ENCODE data around the gene LAPTM4A. TPM values are rescaled to one million over a fixed set of nuclear protein-coding genes. Genes with fewer than 3 reads are reported as not detected.

LAPTM4A gene
- total RNA-seq, 2 experiments from 2014 or later, result 8.4 to 26.2 TPM

- intact Hi-C loops (cut with micrococcal nuclease; ENCODE audit: unreplicated experiment), result no loop called here
- no peaks in the 10 kb centered on the region for H3K79me2 ChIP-seq (ENCODE audit: insufficient read depth, low read depth, low read length)
- H4K20me1 ChIP-seq (ENCODE audit: insufficient read depth, low read length), result no peaks in the 10 kb centered on the region
- no TSS peak for BruUV-seq (replicated peaks)
- H3K9me3 ChIP-seq (ENCODE audit: low read length), result no peaks in the 10 kb centered on the region
- H3K4me2 ChIP-seq (ENCODE audit: low read length), result no peak overlapping the region
- no peaks in the 10 kb centered on the region for H3K36me3 ChIP-seq (ENCODE audit: insufficient read depth, low read length)
- DNase-seq (ENCODE audit: low spot score), result no peak
- CTCF ChIA-PET (ENCODE audit: unreplicated experiment), result no interaction called here
- TF ChIP-seq CTCF (conservative IDR thresholded peaks at IDR 0.05; ENCODE audit: low read length) (no peak), EZH2phosphoT487 (IDR thresholded peaks at IDR 0.05; ENCODE audit: borderline replicate concordance, low read depth, low read length) (no peak)
- H3K4me1 ChIP-seq (ENCODE audit: insufficient read depth, low read length, poor library complexity, severe bottlenecking), result no peaks in the 10 kb centered on the region
- H2AFZ ChIP-seq (ENCODE audit: low read length), result no peak overlapping the region
- POLR2A ChIA-PET, result no interaction called here
- H3K4me3 ChIP-seq (ENCODE audit: low read depth, low read length, poor library complexity, severe bottlenecking), result no peak overlapping the region
- no peaks in the 10 kb centered on the region for H3K9me2 ChIP-seq (ENCODE audit: insufficient read depth, low read length)
- H3K27ac ChIP-seq (ENCODE audit: low read depth, low read length, poor library complexity, severe bottlenecking), result no peak overlapping the region
These were observed 20.3 kb upstream of the LAPTM4A start for GRCh38 chr2:20071397-20072383.

DNA sequence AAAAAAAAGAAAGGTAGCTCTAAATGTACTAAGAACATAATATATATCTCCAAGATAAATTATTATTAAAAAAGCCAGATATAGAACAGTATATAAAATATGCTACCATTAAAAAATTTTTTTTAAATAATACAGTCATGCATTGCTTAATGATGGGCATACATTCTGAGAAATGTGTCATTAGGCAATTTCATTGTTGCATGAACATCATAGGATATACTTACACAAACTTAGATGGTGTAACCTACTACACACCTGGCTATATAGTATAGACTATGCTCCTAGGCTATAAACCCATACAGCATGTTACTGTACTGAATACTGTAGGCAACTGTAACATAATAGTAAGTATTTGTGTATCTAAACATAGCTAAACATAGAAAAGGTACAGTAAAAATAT, 18.3 kb upstream of the LAPTM4A start:
- Histone ChIP-seq H3K9me2 (ENCODE audit: insufficient read depth, low read length) (no peaks in the 10 kb centered on the region), H3K4me2 (ENCODE audit: low read length) (no peak overlapping the region), H3K4me3 (ENCODE audit: low read depth, low read length, poor library complexity, severe bottlenecking) (no peak overlapping the region), H3K79me2 (ENCODE audit: insufficient read depth, low read depth, low read length) (no peaks in the 10 kb centered on the region), H2AFZ (ENCODE audit: low read length) (no peak overlapping the region), H3K27ac (ENCODE audit: low read depth, low read length, poor library complexity, severe bottlenecking) (no peak overlapping the region), H3K4me1 (ENCODE audit: insufficient read depth, low read length, poor library complexity, severe bottlenecking) (no peaks in the 10 kb centered on the region), H3K36me3 (ENCODE audit: insufficient read depth, low read length) (no peaks in the 10 kb centered on the region), H3K9me3 (ENCODE audit: low read length) (no peaks in the 10 kb centered on the region), H4K20me1 (ENCODE audit: insufficient read depth, low read length) (no peaks in the 10 kb centered on the region)
- BruUV-seq (replicated peaks), result no TSS peak
- CTCF ChIA-PET (ENCODE audit: unreplicated experiment), result no interaction called here
- no peak for TF ChIP-seq CTCF (conservative IDR thresholded peaks at IDR 0.05; ENCODE audit: low read length)
- TF ChIP-seq EZH2phosphoT487 (IDR thresholded peaks at IDR 0.05; ENCODE audit: borderline replicate concordance, low read depth, low read length), result no peak
- no peak for DNase-seq (ENCODE audit: low spot score)
- POLR2A ChIA-PET, result interaction anchor here (0.9 to 1.2 kb wide), 4 partner anchors 9 to 32 kb away, joined by 3 to 5 read pairs (median 3); no protein-coding TSS in a partner anchor
- intact Hi-C loops (cut with micrococcal nuclease; ENCODE audit: unreplicated experiment), result no loop called here

DNA sequence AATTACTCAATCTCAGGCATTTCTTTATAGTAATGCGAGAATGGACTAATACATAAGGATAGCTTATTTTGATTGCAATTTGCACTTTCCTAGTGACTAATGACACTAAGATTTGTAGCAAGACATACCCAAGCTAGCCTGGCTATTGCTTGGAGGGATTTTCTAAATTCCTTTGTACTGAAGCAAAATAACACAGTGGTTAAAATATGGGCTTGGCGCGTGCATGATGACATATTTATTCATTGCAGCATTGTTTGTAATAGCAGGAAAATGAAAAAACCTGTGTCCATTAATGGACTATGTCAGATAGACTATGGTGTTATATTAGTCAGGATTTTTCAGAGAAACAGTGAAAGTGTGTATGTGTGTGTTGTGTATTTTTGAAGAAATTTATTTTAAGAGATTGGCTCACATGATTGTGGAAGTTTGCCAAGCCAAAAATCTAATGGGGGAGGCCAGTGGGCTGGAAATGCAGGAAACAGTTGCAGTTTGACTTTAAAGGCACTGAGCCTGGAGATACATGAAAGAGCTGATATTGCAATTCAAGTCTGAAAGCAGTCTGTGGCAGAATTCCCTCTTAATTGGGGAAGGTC, 16.7 kb upstream of the LAPTM4A start:
- intact Hi-C loops (cut with micrococcal nuclease; ENCODE audit: unreplicated experiment), result no loop called here
- ChIA-PET CTCF (ENCODE audit: unreplicated experiment) (no interaction called here), POLR2A (no interaction called here)
- no peaks in the 10 kb centered on the region for H3K36me3 ChIP-seq (ENCODE audit: insufficient read depth, low read length)
- no peaks in the 10 kb centered on the region for H3K9me2 ChIP-seq (ENCODE audit: insufficient read depth, low read length)
- no peaks in the 10 kb centered on the region for H3K79me2 ChIP-seq (ENCODE audit: insufficient read depth, low read depth, low read length)
- no peak overlapping the region for H2AFZ ChIP-seq (ENCODE audit: low read length)
- DNase-seq (ENCODE audit: low spot score), result no peak
- H3K4me3 ChIP-seq (ENCODE audit: low read depth, low read length, poor library complexity, severe bottlenecking), result no peak overlapping the region
- H3K27ac ChIP-seq (ENCODE audit: low read depth, low read length, poor library complexity, severe bottlenecking), result no peak overlapping the region
- no peaks in the 10 kb centered on the region for H4K20me1 ChIP-seq (ENCODE audit: insufficient read depth, low read length)
- no peak for TF ChIP-seq EZH2phosphoT487 (IDR thresholded peaks at IDR 0.05; ENCODE audit: borderline replicate concordance, low read depth, low read length)
- H3K9me3 ChIP-seq (ENCODE audit: low read length), result no peaks in the 10 kb centered on the region
- BruUV-seq (replicated peaks), result no TSS peak
- H3K4me1 ChIP-seq (ENCODE audit: insufficient read depth, low read length, poor library complexity, severe bottlenecking), result no peaks in the 10 kb centered on the region
- H3K4me2 ChIP-seq (ENCODE audit: low read length), result no peak overlapping the region

Measured in OCI-LY7 (cell line).